ENCODE data around the gene SPPL3.
A peak's percentile ranks its signal among the peaks of the same experiment; 100 is the strongest.
"Not testable (repeated sequence)": the region's sequence is repeated elsewhere in the genome, so short reads cannot be mapped to it uniquely, and the experiment has no call there.

Gene SPPL3
- 28.7 to 34.9 reads per million in 2 donors for total RNA-seq

GRCh38 chr12:120904197-120904773, at the start of gene SPPL3:
TSS of gene SPPL3 (minus strand) at chr12:120904358. CDS start at chr12:120903867, 491 bp downstream.
- DNase-seq: peak; percentile 77 to 94 (median 88)

GRCh38 chr12:120950807-120951206, 46.6 kb upstream of the SPPL3 start:
- DNase-seq: no peak

GRCh38 chr12:120950260-120950799, 46.2 kb upstream of the SPPL3 start:
- DNase-seq: not testable (repeated sequence)

- not testable (repeated sequence) for DNase-seq
Observed at GRCh38 chr12:120945516-120945915, 41.4 kb upstream of the SPPL3 start.

GRCh38 chr12:120944645-120945217, 40.6 kb upstream of the SPPL3 start:
- DNase-seq: peak; percentile 21 to 63 (median 43)

- no peak for DNase-seq
Observed at GRCh38 chr12:120943482-120943881, 39.3 kb upstream of the SPPL3 start.

- DNase-seq: no peak
Observed at GRCh38 chr12:120941846-120942405, 37.8 kb upstream of the SPPL3 start.

- DNase-seq: no peak
Observed at GRCh38 chr12:120941412-120941811, 37.3 kb upstream of the SPPL3 start.

GRCh38 chr12:120940799-120941198, 36.6 kb upstream of the SPPL3 start:
- DNase-seq: no peak

GRCh38 chr12:120940006-120940405, 35.8 kb upstream of the SPPL3 start:
- DNase-seq: no peak

GRCh38 chr12:120939523-120939922, 35.4 kb upstream of the SPPL3 start:
- no peak for DNase-seq

GRCh38 chr12:120938496-120938895, 34.3 kb upstream of the SPPL3 start:
- no peak for DNase-seq

- DNase-seq: no peak
Observed at GRCh38 chr12:120936197-120936596, 32.0 kb upstream of the SPPL3 start.

GRCh38 chr12:120933786-120934185, 29.6 kb upstream of the SPPL3 start:
- DNase-seq: no peak

GRCh38 chr12:120932956-120933526, 28.9 kb upstream of the SPPL3 start:
- no peak for DNase-seq

GRCh38 chr12:120932058-120932457, 27.9 kb upstream of the SPPL3 start:
- no peak for DNase-seq

GRCh38 chr12:120930032-120930431, 25.9 kb upstream of the SPPL3 start:
- DNase-seq: no peak

- no peak for DNase-seq
Observed at GRCh38 chr12:120928864-120929652, 24.9 kb upstream of the SPPL3 start.

- no peak for DNase-seq
Observed at GRCh38 chr12:120925740-120926563, 21.8 kb upstream of the SPPL3 start.

GRCh38 chr12:120922279-120922678, 18.1 kb upstream of the SPPL3 start:
- DNase-seq: no peak

GRCh38 chr12:120921637-120922036, 17.5 kb upstream of the SPPL3 start:
- DNase-seq: no peak

- no peak for DNase-seq
Observed at GRCh38 chr12:120920178-120920577, 16.0 kb upstream of the SPPL3 start.

Data from T-helper 2 cell (primary cell).